Activated CD4-positive, alpha-beta T cell treated with anti-CD3 and anti-CD28 coated beads for 4 hours (primary cell): ENCODE measurements around the gene VAMP8.
"Not testable (repeated sequence)": the region's sequence is repeated elsewhere in the genome, so short reads cannot be mapped to it uniquely, and the experiment has no call there.

Experiments used
- DNase-seq, 2 donors: peaks; one replicate each; pipeline ENCODE4 v3.0.0-alpha.2; 2020

VAMP8 gene

DNA sequence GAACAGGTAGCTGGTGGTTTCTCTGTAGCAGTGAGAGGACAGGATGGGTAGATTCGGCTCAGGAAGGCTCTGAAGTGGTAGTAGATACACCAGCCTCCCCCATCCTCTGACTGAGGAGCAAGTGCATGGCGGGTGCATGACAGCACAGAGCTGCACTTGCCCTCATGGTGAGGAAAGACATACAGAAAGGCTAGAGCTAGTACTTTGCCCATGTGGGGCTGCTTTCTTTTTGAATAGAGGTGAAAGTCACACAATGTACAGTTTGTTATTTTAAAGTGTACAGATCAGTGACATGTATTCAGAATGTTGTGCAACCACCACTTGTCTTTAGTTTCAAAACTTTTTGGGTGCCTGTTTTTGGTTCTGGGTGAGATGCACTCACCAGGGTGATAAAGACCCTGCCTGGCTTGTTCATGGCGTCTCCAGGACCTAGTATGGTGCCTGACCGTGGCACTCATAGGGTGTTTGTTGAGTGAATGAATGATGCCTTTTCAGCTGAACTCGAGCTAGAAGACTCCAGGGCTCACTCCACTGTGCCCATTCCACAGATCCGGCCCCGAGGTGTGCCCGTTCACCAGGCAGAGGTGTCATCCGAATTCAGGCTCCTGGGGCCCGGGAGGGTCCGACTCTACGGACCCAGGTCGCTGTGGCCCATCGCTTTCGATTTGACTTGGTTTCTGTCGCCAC lies 6.4 kb downstream of the VAMP8 start:
- DNase-seq, result peak; percentile 29 to 32

- DNase-seq, result peak in 1 of 2 donors; percentile 18
Measured at GRCh38 chr2:85584354-85584856, 7.0 kb downstream of the VAMP8 start, which contains the start of gene VAMP5. VAMP5 (plus strand) TSS chr2:85584431; CDS start chr2:85584491, 60 bp downstream.

GRCh38 chr2:85584857-85585780 lies 7.7 kb downstream of the VAMP8 start:
- DNase-seq, result no peak

DNA sequence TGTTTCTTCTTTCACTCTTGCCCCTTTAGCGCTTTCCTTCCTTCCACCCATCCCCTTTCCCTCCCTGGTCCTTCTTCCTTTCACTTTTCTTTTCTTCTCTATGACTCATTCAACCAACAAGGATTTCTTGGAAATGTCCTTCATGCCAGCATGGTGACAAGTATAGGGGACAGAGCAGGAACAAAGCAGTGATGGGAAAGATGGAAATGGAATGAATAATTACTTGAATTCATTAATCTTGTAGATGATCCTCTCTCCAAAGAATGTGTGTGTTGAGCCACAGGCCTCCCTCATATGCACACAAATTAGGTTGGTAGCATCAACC lies 8.4 kb downstream of the VAMP8 start:
- no peak for DNase-seq

- DNase-seq, result no peak
Measured at GRCh38 chr2:85588236-85588635, 10.8 kb downstream of the VAMP8 start.

- DNase-seq, result no peak
Measured at GRCh38 chr2:85588645-85589044, 11.3 kb downstream of the VAMP8 start.

- no peak for DNase-seq
Measured at GRCh38 chr2:85589181-85589580, 11.8 kb downstream of the VAMP8 start.

GRCh38 chr2:85589982-85590791 lies 12.8 kb downstream of the VAMP8 start:
- DNase-seq, result no peak

DNA sequence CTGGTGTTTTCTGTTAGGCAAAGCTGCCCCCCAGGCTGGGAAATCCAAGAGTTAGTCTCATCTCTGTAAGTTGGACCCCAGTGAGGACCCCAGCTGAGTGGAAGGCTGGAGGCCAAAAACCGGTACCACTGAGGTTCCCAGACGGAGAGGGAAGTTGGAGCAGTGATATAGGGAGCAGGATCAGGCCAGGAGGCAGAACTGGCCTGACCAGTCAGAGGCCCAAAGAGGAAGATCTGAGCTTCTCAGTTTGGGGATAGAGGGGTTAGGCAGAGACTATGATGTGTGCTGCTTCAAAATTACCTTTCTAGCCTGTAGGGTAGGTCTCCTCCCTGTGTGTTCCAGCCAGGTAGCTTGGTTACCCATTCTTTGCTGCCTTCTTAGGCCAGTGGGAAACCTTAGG lies 13.6 kb downstream of the VAMP8 start:
- no peak for DNase-seq

- DNase-seq, result no peak
Measured at GRCh38 chr2:85591563-85591962, 14.2 kb downstream of the VAMP8 start.

GRCh38 chr2:85592299-85592698 lies 14.9 kb downstream of the VAMP8 start:
- not testable (repeated sequence) for DNase-seq

GRCh38 chr2:85593023-85593422 lies 15.6 kb downstream of the VAMP8 start:
- DNase-seq, result no peak

- no peak for DNase-seq
Measured at GRCh38 chr2:85594715-85595300, 17.4 kb downstream of the VAMP8 start.

DNA sequence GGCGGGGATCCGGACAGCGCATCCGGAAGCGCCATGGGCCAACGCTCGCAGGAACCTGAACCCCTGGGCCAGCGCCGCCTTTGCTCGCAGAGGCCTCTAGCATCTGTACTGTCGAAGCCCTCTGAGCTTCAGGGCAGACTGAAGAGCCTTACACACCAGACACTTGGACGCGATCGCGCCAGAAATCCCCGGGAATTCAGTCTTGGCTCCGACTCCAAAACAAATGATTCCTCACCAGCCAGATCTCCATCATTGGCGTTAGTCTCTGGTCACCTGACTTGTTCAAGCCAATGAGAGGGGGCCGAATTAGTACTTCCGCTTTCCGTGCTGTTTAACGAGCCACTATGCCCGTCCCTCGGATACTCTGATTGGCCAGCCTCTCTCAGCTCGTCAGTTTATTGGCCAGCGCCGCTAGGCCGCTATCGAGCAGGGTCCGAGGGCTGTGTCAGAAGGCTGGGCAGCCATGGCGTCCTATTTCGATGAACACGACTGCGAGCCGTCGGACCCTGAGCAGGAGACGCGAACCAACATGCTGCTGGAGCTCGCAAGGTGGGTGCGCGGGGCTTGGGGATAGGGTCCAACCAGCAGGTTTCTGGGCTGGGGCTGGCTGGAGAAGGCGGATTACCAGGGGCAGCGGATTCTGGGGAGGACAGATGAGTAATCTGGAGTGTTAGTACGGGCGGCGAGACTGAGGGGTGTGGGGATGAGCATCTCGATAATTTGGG lies 18.1 kb downstream of the VAMP8 start, which contains the start of gene RNF181:
TSS of gene RNF181 (plus strand) at position 445 of the 725 bp plus-strand sequence. CDS start at position 464, 19 bp downstream.
- DNase-seq, result peak; percentile 85 to 87

GRCh38 chr2:85596026-85596333 lies 18.6 kb downstream of the VAMP8 start:
- DNase-seq, result no peak

- DNase-seq, result no peak
Measured at GRCh38 chr2:85596486-85597143, 19.2 kb downstream of the VAMP8 start.

GRCh38 chr2:85597241-85597640 lies 19.9 kb downstream of the VAMP8 start:
- no peak for DNase-seq

DNA sequence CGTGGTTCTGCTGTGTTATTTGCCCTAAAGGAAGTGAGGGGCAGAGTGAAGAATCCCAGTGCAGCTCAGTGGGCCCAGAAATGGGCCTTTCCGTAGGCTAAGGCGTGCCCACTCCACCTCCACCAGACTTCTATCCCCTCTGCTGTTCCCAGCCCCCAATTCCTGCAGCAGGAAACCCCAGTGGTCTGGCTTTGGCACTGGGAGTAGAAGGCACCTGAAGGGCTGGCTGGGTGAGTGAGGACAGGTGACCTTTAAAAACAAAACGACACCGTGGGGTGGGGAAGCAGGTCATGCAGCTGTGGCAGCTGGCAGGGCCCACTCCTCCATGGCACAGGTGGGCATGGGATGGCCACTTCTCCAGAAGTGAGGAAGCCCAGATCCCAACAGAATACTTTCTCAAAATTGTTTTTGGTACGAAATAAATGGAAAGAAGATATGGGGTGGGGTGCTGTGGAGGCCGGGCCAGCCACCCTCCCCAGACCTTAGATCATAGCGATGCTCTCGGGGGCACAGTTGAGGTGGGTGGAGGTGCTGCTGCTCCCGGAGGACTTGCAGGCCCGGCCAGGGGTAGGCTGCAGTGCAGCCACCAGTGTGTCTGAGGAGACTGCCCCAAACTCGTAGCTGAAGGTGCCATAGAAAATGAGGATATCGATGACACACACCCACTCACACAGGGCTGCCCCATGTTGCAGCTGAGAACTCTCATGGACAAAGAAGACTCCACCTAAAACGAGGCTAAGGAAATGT lies 21.4 kb downstream of the VAMP8 start:
- no peak for DNase-seq

DNA sequence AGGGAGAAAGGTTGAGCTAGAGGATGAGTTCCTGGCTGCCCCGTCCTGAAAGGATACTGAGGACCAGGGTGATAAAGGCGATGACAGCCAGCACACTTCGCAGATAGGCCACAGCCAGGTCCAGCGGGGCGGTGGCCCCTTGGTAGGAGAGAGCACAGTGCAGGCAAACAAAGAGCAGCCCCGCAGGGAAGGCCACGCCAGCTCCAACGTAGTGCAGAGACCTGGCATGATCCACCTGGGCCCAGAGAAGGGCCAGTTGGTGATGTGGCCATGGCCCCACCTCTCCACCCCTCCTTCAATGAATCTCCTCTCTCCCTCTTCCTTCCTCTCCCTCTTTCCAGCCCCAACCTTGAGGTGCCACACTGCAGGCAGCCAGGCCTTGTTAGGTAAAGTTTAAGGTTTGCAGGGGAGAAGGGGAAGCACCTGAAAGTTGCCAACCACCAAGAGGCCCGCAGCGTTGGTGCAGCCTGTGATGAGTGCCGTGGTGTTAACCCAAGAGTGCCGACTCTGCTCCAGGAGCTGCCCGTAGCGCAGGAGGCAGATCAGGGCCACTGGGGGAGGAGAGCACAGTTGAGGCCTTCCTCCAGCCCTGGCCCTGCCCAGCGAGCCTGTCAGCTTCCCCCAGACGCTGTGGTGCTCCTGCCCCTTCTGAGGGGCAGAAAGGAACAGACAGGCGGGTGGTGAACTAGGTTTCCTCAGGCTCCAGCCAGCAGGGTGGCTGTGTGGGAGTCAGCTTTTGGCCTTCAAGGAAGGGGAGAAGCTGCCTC lies 22.3 kb downstream of the VAMP8 start:
- DNase-seq, result no peak

GRCh38 chr2:85600235-85600575 lies 22.8 kb downstream of the VAMP8 start:
- DNase-seq, result no peak
